Measurements from ENCODE around the gene PCBP4. TPM values are rescaled to one million over a fixed set of nuclear protein-coding genes. Genes with fewer than 3 reads are reported as not detected.
"Not testable (repeated sequence)": the region's sequence is repeated elsewhere in the genome, so short reads cannot be mapped to it uniquely, and the experiment has no call there.

The PCBP4 gene
- total RNA-seq, 2 donors from 2014 or later, result 19.6 to 22.4 TPM

- intact Hi-C loops (cut with DNase I), result no loop called here
- TF ChIP-seq, protein P1, sequence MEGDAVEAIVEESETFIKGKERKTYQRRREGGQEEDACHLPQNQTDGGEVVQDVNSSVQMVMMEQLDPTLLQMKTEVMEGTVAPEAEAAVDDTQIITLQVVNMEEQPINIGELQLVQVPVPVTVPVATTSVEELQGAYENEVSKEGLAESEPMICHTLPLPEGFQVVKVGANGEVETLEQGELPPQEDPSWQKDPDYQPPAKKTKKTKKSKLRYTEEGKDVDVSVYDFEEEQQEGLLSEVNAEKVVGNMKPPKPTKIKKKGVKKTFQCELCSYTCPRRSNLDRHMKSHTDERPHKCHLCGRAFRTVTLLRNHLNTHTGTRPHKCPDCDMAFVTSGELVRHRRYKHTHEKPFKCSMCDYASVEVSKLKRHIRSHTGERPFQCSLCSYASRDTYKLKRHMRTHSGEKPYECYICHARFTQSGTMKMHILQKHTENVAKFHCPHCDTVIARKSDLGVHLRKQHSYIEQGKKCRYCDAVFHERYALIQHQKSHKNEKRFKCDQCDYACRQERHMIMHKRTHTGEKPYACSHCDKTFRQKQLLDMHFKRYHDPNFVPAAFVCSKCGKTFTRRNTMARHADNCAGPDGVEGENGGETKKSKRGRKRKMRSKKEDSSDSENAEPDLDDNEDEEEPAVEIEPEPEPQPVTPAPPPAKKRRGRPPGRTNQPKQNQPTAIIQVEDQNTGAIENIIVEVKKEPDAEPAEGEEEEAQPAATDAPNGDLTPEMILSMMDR (IDR thresholded peaks at IDR 0.05), result no peak
Observed at GRCh38 chr3:51998774-51999173, 31.5 kb upstream of the PCBP4 start.

GRCh38 chr3:51997935-51998596 lies 30.8 kb upstream of the PCBP4 start:
- TF ChIP-seq, protein P1 (IDR thresholded peaks at IDR 0.05), result no peak
- no peaks in the 10 kb centered on the region for H3K9me3 ChIP-seq
- H3K4me1 ChIP-seq, result peaks cover 6% of the 10 kb centered on the region
- no peak overlapping the region for H3K4me3 ChIP-seq
- H3K36me3 ChIP-seq, result peaks cover 9% of the 10 kb centered on the region
- intact Hi-C loops (cut with DNase I), result no loop called here
- H3K27me3 ChIP-seq, result no peaks in the 10 kb centered on the region
- no peak overlapping the region for H3K9ac ChIP-seq (ENCODE audit: low read depth in 2 of 2, low read length in 2 of 2)
- no peak overlapping the region for H3K27ac ChIP-seq
- no peak for DNase-seq

More at GRCh38 chr3:51998774-51999173, 31.5 kb upstream of the PCBP4 start:
- Histone ChIP-seq H3K27ac (no peak overlapping the region), H3K4me3 (no peak overlapping the region), H3K36me3 (peaks cover 8% of the 10 kb centered on the region), H3K4me1 (peaks cover 6% of the 10 kb centered on the region), H3K9ac (ENCODE audit: low read depth in 2 of 2, low read length in 2 of 2) (no peak overlapping the region), H3K27me3 (no peaks in the 10 kb centered on the region), H3K9me3 (no peaks in the 10 kb centered on the region)
- no peak for DNase-seq

GRCh38 chr3:51997172-51997571 lies 29.9 kb upstream of the PCBP4 start:
- DNase-seq, result no peak
- intact Hi-C loops (cut with DNase I), result no loop called here

GRCh38 chr3:51995346-51996163 lies 28.3 kb upstream of the PCBP4 start, which contains the start of gene RPL29:
RPL29 (minus strand) TSS chr3:51995895; CDS start chr3:51995461, 434 bp downstream.
- Histone ChIP-seq H3K4me1 (peaks cover 6% of the 10 kb centered on the region), H3K36me3 (peaks cover 9% of the 10 kb centered on the region), H3K9ac (ENCODE audit: low read depth in 2 of 2, low read length in 2 of 2) (peak within 1 kb of the TSS; percentile 99), H3K27ac (peak within 1 kb of the TSS; percentile 73), H3K4me3 (peak within 1 kb of the TSS; percentile 75), H3K9me3 (no peaks in the 10 kb centered on the region), H3K27me3 (no peaks in the 10 kb centered on the region)
- intact Hi-C loops (cut with DNase I), result no loop called here
- peak; percentile 95 for DNase-seq
- TF ChIP-seq, protein P1 (IDR thresholded peaks at IDR 0.05), result no peak

More at GRCh38 chr3:51997172-51997571, 29.9 kb upstream of the PCBP4 start:
- TF ChIP-seq, protein P1 (IDR thresholded peaks at IDR 0.05), result no peak
- Histone ChIP-seq H3K27me3 (no peaks in the 10 kb centered on the region), H3K36me3 (peaks cover 9% of the 10 kb centered on the region), H3K9me3 (no peaks in the 10 kb centered on the region), H3K27ac (no peak overlapping the region), H3K9ac (ENCODE audit: low read depth in 2 of 2, low read length in 2 of 2) (no peak overlapping the region), H3K4me1 (peaks cover 6% of the 10 kb centered on the region), H3K4me3 (no peak overlapping the region)

DNA sequence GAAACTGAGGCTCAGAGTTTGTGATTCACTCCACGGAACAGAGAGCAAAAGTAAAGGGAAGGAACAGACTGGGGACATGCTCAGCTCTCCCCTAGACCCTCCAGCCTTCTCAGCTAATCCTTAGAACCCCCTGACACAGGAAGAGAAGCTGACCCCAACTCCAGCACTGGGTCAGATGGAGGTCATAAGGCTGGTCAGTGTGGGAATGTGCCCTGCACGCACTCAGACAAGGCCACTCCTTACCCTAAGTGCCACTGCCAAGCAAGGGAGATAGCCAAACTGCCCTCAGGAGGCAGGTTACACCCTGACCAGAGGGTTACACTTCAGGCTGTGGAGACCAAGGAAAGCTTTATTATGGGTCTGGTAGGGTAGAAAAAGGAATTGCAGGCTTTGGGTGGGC lies 27.3 kb upstream of the PCBP4 start:
- intact Hi-C loops (cut with DNase I), result no loop called here
- Histone ChIP-seq H3K4me3 (peak overlapping the region; percentile 75), H3K36me3 (peaks cover 9% of the 10 kb centered on the region), H3K4me1 (peaks cover 6% of the 10 kb centered on the region), H3K27ac (no peak overlapping the region), H3K9me3 (no peaks in the 10 kb centered on the region), H3K27me3 (no peaks in the 10 kb centered on the region), H3K9ac (ENCODE audit: low read depth in 2 of 2, low read length in 2 of 2) (peak overlapping the region; percentile 99)
- TF ChIP-seq, protein P1 (IDR thresholded peaks at IDR 0.05), result no peak
- no peak for DNase-seq

DNA sequence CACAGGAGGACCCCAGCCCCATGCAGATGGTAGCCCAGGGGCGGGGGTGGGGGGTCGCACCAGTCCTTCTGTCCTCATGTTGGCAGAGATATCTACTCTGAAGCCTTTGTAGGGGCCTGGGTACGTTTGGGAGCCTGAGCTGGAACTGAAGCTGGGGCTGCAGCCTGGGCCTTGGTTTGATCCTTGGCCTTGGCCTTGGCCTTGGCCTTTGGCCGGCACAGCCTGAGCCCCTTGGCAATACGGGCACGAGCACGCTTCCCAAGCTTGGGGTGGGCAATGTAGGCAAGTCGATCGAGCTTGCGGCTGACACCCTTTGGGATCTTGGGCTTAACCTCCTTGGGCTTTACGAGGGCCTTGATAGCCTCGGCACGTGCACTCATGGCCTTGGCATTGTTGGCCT lies 26.4 kb upstream of the PCBP4 start:
- not testable (repeated sequence) for H3K4me3 ChIP-seq

More for the DNA sequence above, 26.4 kb upstream of the PCBP4 start:
- H3K9me3 ChIP-seq; intact Hi-C loops (cut with DNase I); H3K27ac ChIP-seq; H3K27me3 ChIP-seq; DNase-seq; H3K9ac ChIP-seq (ENCODE audit: low read depth in 2 of 2, low read length in 2 of 2); H3K4me1 ChIP-seq; H3K36me3 ChIP-seq: not testable (repeated sequence)

Data from colonic mucosa (tissue), 4 donors.